Measurements from ENCODE around the gene PRDM16. TPM values are rescaled to one million over a fixed set of nuclear protein-coding genes. Genes with fewer than 3 reads are reported as not detected.

Gene PRDM16
- total and polyA plus RNA-seq, 2 of the 13 experiments (the other 11 are each of a cell fraction or from before 2014, with no cell fraction given), result 0.15 to 0.81 TPM

DNA sequence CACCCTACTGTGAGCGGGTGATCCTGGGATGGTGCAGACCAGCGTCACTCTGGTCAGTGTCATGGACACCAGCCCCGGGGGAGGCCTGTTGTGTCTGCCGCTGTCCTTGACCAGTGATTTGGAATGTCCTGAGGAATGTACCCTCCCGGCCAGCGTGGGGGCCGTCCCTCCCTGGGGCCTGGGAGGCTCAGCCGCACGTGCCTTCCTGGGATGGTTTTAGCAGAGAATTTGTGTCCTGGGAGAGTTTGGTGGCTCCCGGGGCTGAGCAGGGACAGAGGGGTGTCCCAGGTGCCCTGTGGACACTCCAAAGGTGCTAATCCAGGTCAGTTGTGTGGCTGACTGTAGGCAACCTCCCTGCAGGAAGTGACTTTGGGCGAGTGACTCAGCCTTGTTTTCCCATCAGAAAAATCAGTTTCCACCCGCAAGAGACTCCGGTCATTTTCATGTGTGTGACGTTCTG, 391.7 kb downstream of the PRDM16 start (continued):
- TF ChIP-seq, protein P1, sequence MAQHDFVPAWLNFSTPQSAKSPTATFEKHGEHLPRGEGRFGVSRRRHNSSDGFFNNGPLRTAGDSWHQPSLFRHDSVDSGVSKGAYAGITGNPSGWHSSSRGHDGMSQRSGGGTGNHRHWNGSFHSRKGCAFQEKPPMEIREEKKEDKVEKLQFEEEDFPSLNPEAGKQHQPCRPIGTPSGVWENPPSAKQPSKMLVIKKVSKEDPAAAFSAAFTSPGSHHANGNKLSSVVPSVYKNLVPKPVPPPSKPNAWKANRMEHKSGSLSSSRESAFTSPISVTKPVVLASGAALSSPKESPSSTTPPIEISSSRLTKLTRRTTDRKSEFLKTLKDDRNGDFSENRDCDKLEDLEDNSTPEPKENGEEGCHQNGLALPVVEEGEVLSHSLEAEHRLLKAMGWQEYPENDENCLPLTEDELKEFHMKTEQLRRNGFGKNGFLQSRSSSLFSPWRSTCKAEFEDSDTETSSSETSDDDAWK (CRISPR knock-in tag; IDR thresholded peaks at IDR 0.05), result no peak
- TF ChIP-seq ZFAT (CRISPR knock-in tag; conservative IDR thresholded peaks at IDR 0.05) (no peak), KDM3A (CRISPR knock-in tag; IDR thresholded peaks at IDR 0.05; ENCODE audit: low read depth) (no peak), ZNF605 (CRISPR knock-in tag; IDR thresholded peaks at IDR 0.05) (no peak), NFE2 (CRISPR knock-in tag; IDR thresholded peaks at IDR 0.05) (no peak), ZNF501 (CRISPR knock-in tag; IDR thresholded peaks at IDR 0.05) (0 out of 2 replicates have a peak, but pooled peaks have one; percentile 9), ZKSCAN1 (IDR thresholded peaks at IDR 0.05; ENCODE audit: low read length) (0 out of 2 replicates have a peak, but pooled peaks have one; percentile 53), GABPB1 (CRISPR knock-in tag; IDR thresholded peaks at IDR 0.05) (peak; percentile 15; the same call in 1 of the 2 replicates), ZNF75D (CRISPR knock-in tag; IDR thresholded peaks at IDR 0.05; ENCODE audit: borderline replicate concordance) (no peak), HOXA3 (CRISPR knock-in tag; IDR thresholded peaks at IDR 0.05) (peak; percentile 35; the same call in 1 of the 2 replicates), PAF1 (CRISPR knock-in tag; IDR thresholded peaks at IDR 0.05) (no peak), NRL (CRISPR knock-in tag; IDR thresholded peaks at IDR 0.05; ENCODE audit: borderline replicate concordance) (no peak), AKAP8 (CRISPR knock-in tag; IDR thresholded peaks at IDR 0.05) (no peak), PHF8 (CRISPR knock-in tag; IDR thresholded peaks at IDR 0.05) (no peak; the same call in 1 of the 2 replicates), ARNT (IDR thresholded peaks at IDR 0.05) (no peak), ZFP82 (CRISPR knock-in tag; IDR thresholded peaks at IDR 0.05; ENCODE audit: borderline replicate concordance) (no peak), CENPT (CRISPR knock-in tag; IDR thresholded peaks at IDR 0.05; ENCODE audit: low read depth) (no peak), ZNF776 (CRISPR knock-in tag; IDR thresholded peaks at IDR 0.05) (no peak)
- TF ChIP-seq, protein P2, sequence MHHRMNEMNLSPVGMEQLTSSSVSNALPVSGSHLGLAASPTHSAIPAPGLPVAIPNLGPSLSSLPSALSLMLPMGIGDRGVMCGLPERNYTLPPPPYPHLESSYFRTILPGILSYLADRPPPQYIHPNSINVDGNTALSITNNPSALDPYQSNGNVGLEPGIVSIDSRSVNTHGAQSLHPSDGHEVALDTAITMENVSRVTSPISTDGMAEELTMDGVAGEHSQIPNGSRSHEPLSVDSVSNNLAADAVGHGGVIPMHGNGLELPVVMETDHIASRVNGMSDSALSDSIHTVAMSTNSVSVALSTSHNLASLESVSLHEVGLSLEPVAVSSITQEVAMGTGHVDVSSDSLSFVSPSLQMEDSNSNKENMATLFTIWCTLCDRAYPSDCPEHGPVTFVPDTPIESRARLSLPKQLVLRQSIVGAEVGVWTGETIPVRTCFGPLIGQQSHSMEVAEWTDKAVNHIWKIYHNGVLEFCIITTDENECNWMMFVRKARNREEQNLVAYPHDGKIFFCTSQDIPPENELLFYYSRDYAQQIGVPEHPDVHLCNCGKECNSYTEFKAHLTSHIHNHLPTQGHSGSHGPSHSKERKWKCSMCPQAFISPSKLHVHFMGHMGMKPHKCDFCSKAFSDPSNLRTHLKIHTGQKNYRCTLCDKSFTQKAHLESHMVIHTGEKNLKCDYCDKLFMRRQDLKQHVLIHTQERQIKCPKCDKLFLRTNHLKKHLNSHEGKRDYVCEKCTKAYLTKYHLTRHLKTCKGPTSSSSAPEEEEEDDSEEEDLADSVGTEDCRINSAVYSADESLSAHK (CRISPR knock-in tag; IDR thresholded peaks at IDR 0.05; ENCODE audit: borderline replicate concordance), result no peak
- TF ChIP-seq, protein P3, sequence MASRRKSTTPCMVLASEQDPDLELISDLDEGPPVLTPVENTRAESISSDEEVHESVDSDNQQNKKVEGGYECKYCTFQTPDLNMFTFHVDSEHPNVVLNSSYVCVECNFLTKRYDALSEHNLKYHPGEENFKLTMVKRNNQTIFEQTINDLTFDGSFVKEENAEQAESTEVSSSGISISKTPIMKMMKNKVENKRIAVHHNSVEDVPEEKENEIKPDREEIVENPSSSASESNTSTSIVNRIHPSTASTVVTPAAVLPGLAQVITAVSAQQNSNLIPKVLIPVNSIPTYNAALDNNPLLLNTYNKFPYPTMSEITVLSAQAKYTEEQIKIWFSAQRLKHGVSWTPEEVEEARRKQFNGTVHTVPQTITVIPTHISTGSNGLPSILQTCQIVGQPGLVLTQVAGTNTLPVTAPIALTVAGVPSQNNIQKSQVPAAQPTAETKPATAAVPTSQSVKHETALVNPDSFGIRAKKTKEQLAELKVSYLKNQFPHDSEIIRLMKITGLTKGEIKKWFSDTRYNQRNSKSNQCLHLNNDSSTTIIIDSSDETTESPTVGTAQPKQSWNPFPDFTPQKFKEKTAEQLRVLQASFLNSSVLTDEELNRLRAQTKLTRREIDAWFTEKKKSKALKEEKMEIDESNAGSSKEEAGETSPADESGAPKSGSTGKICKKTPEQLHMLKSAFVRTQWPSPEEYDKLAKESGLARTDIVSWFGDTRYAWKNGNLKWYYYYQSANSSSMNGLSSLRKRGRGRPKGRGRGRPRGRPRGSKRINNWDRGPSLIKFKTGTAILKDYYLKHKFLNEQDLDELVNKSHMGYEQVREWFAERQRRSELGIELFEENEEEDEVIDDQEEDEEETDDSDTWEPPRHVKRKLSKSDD (CRISPR knock-in tag; IDR thresholded peaks at IDR 0.05; ENCODE audit: low read depth), result no peak
- TF ChIP-seq, protein P4, sequence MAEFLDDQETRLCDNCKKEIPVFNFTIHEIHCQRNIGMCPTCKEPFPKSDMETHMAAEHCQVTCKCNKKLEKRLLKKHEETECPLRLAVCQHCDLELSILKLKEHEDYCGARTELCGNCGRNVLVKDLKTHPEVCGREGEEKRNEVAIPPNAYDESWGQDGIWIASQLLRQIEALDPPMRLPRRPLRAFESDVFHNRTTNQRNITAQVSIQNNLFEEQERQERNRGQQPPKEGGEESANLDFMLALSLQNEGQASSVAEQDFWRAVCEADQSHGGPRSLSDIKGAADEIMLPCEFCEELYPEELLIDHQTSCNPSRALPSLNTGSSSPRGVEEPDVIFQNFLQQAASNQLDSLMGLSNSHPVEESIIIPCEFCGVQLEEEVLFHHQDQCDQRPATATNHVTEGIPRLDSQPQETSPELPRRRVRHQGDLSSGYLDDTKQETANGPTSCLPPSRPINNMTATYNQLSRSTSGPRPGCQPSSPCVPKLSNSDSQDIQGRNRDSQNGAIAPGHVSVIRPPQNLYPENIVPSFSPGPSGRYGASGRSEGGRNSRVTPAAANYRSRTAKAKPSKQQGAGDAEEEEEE (CRISPR knock-in tag; IDR thresholded peaks at IDR 0.05; ENCODE audit: borderline replicate concordance), result no peak
